BE2C (cell line): ENCODE results near the gene CD37.
A peak's percentile ranks its signal among the peaks of the same experiment; 100 is the strongest.

Experiments
- DNase-seq: peaks from one replicate; pipeline ENCODE4 v3.0.0-alpha.2; 2020
- H3K27me3 ChIP-seq: fragments of 250-450 bp; sonication (Bioruptor Pico); 2 replicates; pipeline ENCODE4 v1.5.1; 2020; ENCODE audit warnings: mild to moderate bottlenecking
- H3K36me3 ChIP-seq: fragments of 250-450 bp; sonication (Bioruptor Pico); 2 replicates; pipeline ENCODE4 v1.5.1; 2020; ENCODE audit warnings: mild to moderate bottlenecking
- H3K4me1 ChIP-seq: fragments of 250-450 bp; sonication (Bioruptor Pico); 2 replicates; pipeline ENCODE4 v1.5.1; 2020
- H3K4me3 ChIP-seq: 2 replicates; pipeline ENCODE4 v1.5.1; 2011; ENCODE audit warnings: low read depth, low read length
- H3K9me3 ChIP-seq: fragments of 250-450 bp; sonication (Bioruptor Pico); 2 replicates; pipeline ENCODE4 v1.5.1; 2020
- CTCF ChIP-seq: IDR thresholded peaks from 2 replicates; pipeline ENCODE4 v1.5.1; 2012; ENCODE audit warnings: mild to moderate bottlenecking, low read depth, low read length

The CD37 gene

GRCh38 chr19:49362929-49363267 lies 27.7 kb downstream of the CD37 start:
- Histone ChIP-seq H3K4me1 (no peaks in the 10 kb centered on the region), H3K36me3 (no peaks in the 10 kb centered on the region), H3K27me3 (peaks cover 17% of the 10 kb centered on the region), H3K4me3 (peak overlapping the region; percentile 55), H3K9me3 (no peaks in the 10 kb centered on the region)
- TF ChIP-seq CTCF: no peak
- no peak for DNase-seq

- H3K36me3 ChIP-seq: no peaks in the 10 kb centered on the region
- peak within 1 kb of the TSS; percentile 55 for H3K4me3 ChIP-seq
- TF ChIP-seq CTCF: no peak
- no peaks in the 10 kb centered on the region for H3K4me1 ChIP-seq
- no peaks in the 10 kb centered on the region for H3K9me3 ChIP-seq
- DNase-seq: peak; percentile 99
- peaks cover 17% of the 10 kb centered on the region for H3K27me3 ChIP-seq
These were observed 28.3 kb downstream of the CD37 start, which contains the start of gene DKKL1 for GRCh38 chr19:49363268-49364082. Gene DKKL1, plus strand, starts transcription at chr19:49363877. Its CDS starts 122 bp downstream, at chr19:49363999.

- no peak for DNase-seq
- Histone ChIP-seq H3K4me1 (no peaks in the 10 kb centered on the region), H3K4me3 (peak overlapping the region; percentile 41)
These were observed 29.0 kb downstream of the CD37 start for GRCh38 chr19:49364083-49364737.

GRCh38 chr19:49366110-49366509 lies 30.9 kb downstream of the CD37 start:
- TF ChIP-seq CTCF: no peak
- Histone ChIP-seq H3K36me3 (no peaks in the 10 kb centered on the region), H3K27me3 (peaks cover 17% of the 10 kb centered on the region), H3K9me3 (peaks cover 2% of the 10 kb centered on the region), H3K4me1 (no peaks in the 10 kb centered on the region), H3K4me3 (no peak overlapping the region)
- no peak for DNase-seq

More at GRCh38 chr19:49364083-49364737, 29.0 kb downstream of the CD37 start:
- peaks cover 2% of the 10 kb centered on the region; the same call in 1 of the 2 replicates for H3K9me3 ChIP-seq
- no peak for TF ChIP-seq CTCF
- peaks cover 17% of the 10 kb centered on the region for H3K27me3 ChIP-seq
- no peaks in the 10 kb centered on the region for H3K36me3 ChIP-seq

GRCh38 chr19:49368711-49369358 lies 33.6 kb downstream of the CD37 start:
- TF ChIP-seq CTCF: no peak
- Histone ChIP-seq H3K27me3 (peaks cover 3% of the 10 kb centered on the region), H3K4me3 (no peak overlapping the region), H3K9me3 (peaks cover 2% of the 10 kb centered on the region), H3K4me1 (no peaks in the 10 kb centered on the region), H3K36me3 (no peaks in the 10 kb centered on the region)
- no peak for DNase-seq
